HTERT RPE-1 (cell line): Measurements from ENCODE around the gene LGR5.
"Not testable (repeated sequence)": the region's sequence is repeated elsewhere in the genome, so short reads cannot be mapped to it uniquely, and the experiment has no call there.

Source experiments
- in situ Hi-C: fragments of 300-500 bp; cut with MboI; formaldehyde crosslinking; loops from 4 replicates; pipeline ENCODE4 v1.14.3; 2020; ENCODE audit warnings: low sequenced_read_pairs

LGR5 gene

GRCh38 chr12:71541583-71541982, 102.0 kb downstream of the LGR5 start:
- in situ Hi-C loops, result no loop called here

- in situ Hi-C loops, result no loop called here
Observed at GRCh38 chr12:71546322-71546861, 106.8 kb downstream of the LGR5 start.

GRCh38 chr12:71548893-71549292, 109.3 kb downstream of the LGR5 start:
- in situ Hi-C loops, result no loop called here

- in situ Hi-C loops, result no loop called here
Observed at GRCh38 chr12:71551529-71551928, 111.9 kb downstream of the LGR5 start.

- in situ Hi-C loops, result no loop called here
Observed at GRCh38 chr12:71552728-71553501, 113.3 kb downstream of the LGR5 start.

GRCh38 chr12:71555191-71555590, 115.6 kb downstream of the LGR5 start:
- in situ Hi-C loops, result no loop called here

- in situ Hi-C loops, result not testable (repeated sequence)
Observed at GRCh38 chr12:71555789-71556188, 116.2 kb downstream of the LGR5 start.

- in situ Hi-C loops, result no loop called here
Observed at GRCh38 chr12:71556448-71556847, 116.8 kb downstream of the LGR5 start.

GRCh38 chr12:71556875-71557274, 117.3 kb downstream of the LGR5 start:
- in situ Hi-C loops, result no loop called here

GRCh38 chr12:71558445-71558844, 118.8 kb downstream of the LGR5 start:
- in situ Hi-C loops, result no loop called here

- in situ Hi-C loops, result no loop called here
Observed at GRCh38 chr12:71562676-71563595, 123.3 kb downstream of the LGR5 start.

- in situ Hi-C loops, result no loop called here
Observed at GRCh38 chr12:71565535-71565934, 125.9 kb downstream of the LGR5 start.

GRCh38 chr12:71566655-71567054, 127.1 kb downstream of the LGR5 start:
- in situ Hi-C loops, result no loop called here

- in situ Hi-C loops, result no loop called here
Observed at GRCh38 chr12:71567537-71567936, 127.9 kb downstream of the LGR5 start.

- in situ Hi-C loops, result not testable (repeated sequence)
Observed at GRCh38 chr12:71569885-71570284, 130.3 kb downstream of the LGR5 start.

- in situ Hi-C loops, result no loop called here
Observed at GRCh38 chr12:71576496-71576895, 136.9 kb downstream of the LGR5 start.

- in situ Hi-C loops, result no loop called here
Observed at GRCh38 chr12:71578694-71579258, 139.2 kb downstream of the LGR5 start.

- in situ Hi-C loops, result no loop called here
Observed at GRCh38 chr12:71581206-71581605, 141.6 kb downstream of the LGR5 start.

GRCh38 chr12:71582925-71583324, 143.3 kb downstream of the LGR5 start:
- in situ Hi-C loops, result no loop called here

GRCh38 chr12:71584356-71584755, 144.8 kb downstream of the LGR5 start:
- in situ Hi-C loops, result no loop called here

- in situ Hi-C loops, result no loop called here
Observed at GRCh38 chr12:71585218-71585617, 145.6 kb downstream of the LGR5 start.
